Measurements from ENCODE around the gene BAK1.
"Not testable (repeated sequence)": the region's sequence is repeated elsewhere in the genome, so short reads cannot be mapped to it uniquely, and the experiment has no call there.

The BAK1 gene

GRCh38 chr6:33609019-33609418 is 28.9 kb upstream of the BAK1 start:
- DNase-seq (ENCODE audit: low read depth, low spot score): no peak

GRCh38 chr6:33607784-33608161 is 27.7 kb upstream of the BAK1 start:
- no peak for DNase-seq (ENCODE audit: low read depth, low spot score)

- no peak for DNase-seq (ENCODE audit: low read depth, low spot score)
These were observed 27.2 kb upstream of the BAK1 start for GRCh38 chr6:33607126-33607783.

- DNase-seq (ENCODE audit: low read depth, low spot score): no peak
These were observed 26.6 kb upstream of the BAK1 start for GRCh38 chr6:33606642-33607041.

GRCh38 chr6:33604941-33605854 is 25.1 kb upstream of the BAK1 start:
- DNase-seq (ENCODE audit: low read depth, low spot score): no peak

GRCh38 chr6:33602180-33602579 is 22.1 kb upstream of the BAK1 start:
- no peak for DNase-seq (ENCODE audit: low read depth, low spot score)

GRCh38 chr6:33600761-33601160 is 20.7 kb upstream of the BAK1 start:
- no peak for DNase-seq (ENCODE audit: low read depth, low spot score)

- DNase-seq (ENCODE audit: low read depth, low spot score): peak; percentile 68
These were observed 19.4 kb upstream of the BAK1 start for GRCh38 chr6:33599413-33599938.

- DNase-seq (ENCODE audit: low read depth, low spot score): no peak
These were observed 17.7 kb upstream of the BAK1 start for GRCh38 chr6:33597551-33598322.

GRCh38 chr6:33596894-33597293 is 16.8 kb upstream of the BAK1 start:
- not testable (repeated sequence) for DNase-seq (ENCODE audit: low read depth, low spot score)

- no peak for DNase-seq (ENCODE audit: low read depth, low spot score)
These were observed 15.1 kb upstream of the BAK1 start for GRCh38 chr6:33595001-33595846.

- DNase-seq (ENCODE audit: low read depth, low spot score): no peak
These were observed 13.3 kb upstream of the BAK1 start for GRCh38 chr6:33593414-33593727.

GRCh38 chr6:33592595-33593413 is 12.7 kb upstream of the BAK1 start:
- peak; percentile 37 for DNase-seq (ENCODE audit: low read depth, low spot score)

- DNase-seq (ENCODE audit: low read depth, low spot score): no peak
These were observed 12.2 kb upstream of the BAK1 start for GRCh38 chr6:33592280-33592594.

GRCh38 chr6:33591424-33592032 is 11.5 kb upstream of the BAK1 start:
- no peak for DNase-seq (ENCODE audit: low read depth, low spot score)

GRCh38 chr6:33590531-33591198 is 10.6 kb upstream of the BAK1 start:
- DNase-seq (ENCODE audit: low read depth, low spot score): no peak

GRCh38 chr6:33589731-33590530 is 9.9 kb upstream of the BAK1 start:
- DNase-seq (ENCODE audit: low read depth, low spot score): peak; percentile 80

GRCh38 chr6:33589392-33589730 is 9.3 kb upstream of the BAK1 start:
- no peak for DNase-seq (ENCODE audit: low read depth, low spot score)

GRCh38 chr6:33588894-33589293 is 8.8 kb upstream of the BAK1 start:
- no peak for DNase-seq (ENCODE audit: low read depth, low spot score)
